Fibroblast of skin of left quadriceps (primary cell): ENCODE results near the gene KCNJ4.

ENCODE experiments used
- DNase-seq, 2 experiments: peaks; one replicate each; pipeline ENCODE4 v3.0.0-alpha.2; 2013; ENCODE audit warnings: low read depth in 2 of 2

The KCNJ4 gene

GRCh38 chr22:38455076-38455529, at the start of gene KCNJ4:
Gene KCNJ4 (minus strand): TSS chr22:38455199. CDS start chr22:38428132, 27,067 bp downstream.
- no peak for DNase-seq

- DNase-seq, result no peak
These were observed 48.0 kb upstream of the KCNJ4 start for GRCh38 chr22:38503021-38503420.

GRCh38 chr22:38501797-38502672, 47.0 kb upstream of the KCNJ4 start:
- no peak for DNase-seq

- no peak for DNase-seq
These were observed 42.9 kb upstream of the KCNJ4 start for GRCh38 chr22:38497869-38498268.

GRCh38 chr22:38494939-38495338, 39.9 kb upstream of the KCNJ4 start:
- DNase-seq, result no peak

GRCh38 chr22:38494498-38494897, 39.5 kb upstream of the KCNJ4 start:
- DNase-seq, result no peak

- DNase-seq, result no peak
These were observed 36.8 kb upstream of the KCNJ4 start for GRCh38 chr22:38491707-38492348.

GRCh38 chr22:38490915-38491314, 35.9 kb upstream of the KCNJ4 start:
- DNase-seq, result no peak

- DNase-seq, result no peak
These were observed 35.5 kb upstream of the KCNJ4 start for GRCh38 chr22:38490475-38490874.

- no peak for DNase-seq
These were observed 34.7 kb upstream of the KCNJ4 start for GRCh38 chr22:38489561-38490145.

- DNase-seq, result no peak
These were observed 34.1 kb upstream of the KCNJ4 start for GRCh38 chr22:38489142-38489541.

GRCh38 chr22:38487946-38488345, 32.9 kb upstream of the KCNJ4 start:
- DNase-seq, result no peak

- DNase-seq, result no peak
These were observed 30.8 kb upstream of the KCNJ4 start for GRCh38 chr22:38485783-38486182.

- DNase-seq, result no peak
These were observed 29.2 kb upstream of the KCNJ4 start for GRCh38 chr22:38484244-38484643.

GRCh38 chr22:38482662-38483308, 27.8 kb upstream of the KCNJ4 start:
- no peak for DNase-seq

- no peak for DNase-seq
These were observed 26.9 kb upstream of the KCNJ4 start for GRCh38 chr22:38481871-38482332.

GRCh38 chr22:38481162-38481870, 26.3 kb upstream of the KCNJ4 start:
- no peak for DNase-seq

GRCh38 chr22:38479096-38479837, 24.3 kb upstream of the KCNJ4 start:
- DNase-seq, result no peak

GRCh38 chr22:38477585-38477984, 22.6 kb upstream of the KCNJ4 start:
- DNase-seq, result no peak

GRCh38 chr22:38474003-38474607, 19.1 kb upstream of the KCNJ4 start:
- no peak for DNase-seq
